ENCODE data around the gene REEP5. TPM values are rescaled to one million over a fixed set of nuclear protein-coding genes. Genes with fewer than 3 reads are reported as not detected.
"Not testable (repeated sequence)": the region's sequence is repeated elsewhere in the genome, so short reads cannot be mapped to it uniquely, and the experiment has no call there.

Gene REEP5
- polyA plus RNA-seq, 1 of the 3 experiments (the other 2 are of a cell fraction) = 124 TPM

- Histone ChIP-seq H4K20me1 (ENCODE audit: insufficient read depth) (peaks cover 20% of the 10 kb centered on the region; the same call in 1 of the 2 replicates), H3K79me2 (ENCODE audit: insufficient read depth) (peaks cover 46% of the 10 kb centered on the region), H3K36me3 (replicated peaks in 1 of 2; ENCODE audit: control insufficient read depth in 1 of 2, insufficient read depth in 2 of 2, low read length in 1 of 2) (peaks cover 35 to 52% of the 10 kb centered on the region in 2 experiments)
- H3K9me2 ChIP-seq; H3K4me2 ChIP-seq; H3K4me1 ChIP-seq (ENCODE audit: control insufficient read depth in 1 of 2, insufficient read depth in 2 of 2, low read depth in 1 of 2, low read length in 1 of 2); H3K27ac ChIP-seq (ENCODE audit: low read depth in 2 of 2, low read length in 1 of 2); H3K4me3 ChIP-seq (ENCODE audit: low read depth in 2 of 2, low read length in 1 of 2); POLR2A ChIA-PET; H3K9me3 ChIP-seq; H3K27me3 ChIP-seq (ENCODE audit: insufficient read depth); H2AFZ ChIP-seq (ENCODE audit: low read depth); DNase-seq; H3F3A ChIP-seq (replicated peaks; ENCODE audit: insufficient read depth); H3K9ac ChIP-seq: not testable (repeated sequence)
- 96% methylated on average over 3 of the region's 3 CpGs for WGBS (ENCODE audit: low lambda C conversion rate)
- CTCF ChIA-PET = interaction anchor here (3.7 kb wide), 1 partner anchor 17 kb away, joined by 17 read pairs; the partner anchor contains the start of gene REEP5
Observed at GRCh38 chr5:112904996-112905395, 17.0 kb downstream of the REEP5 start.

- peaks cover 30% of the 10 kb centered on the region for H3K79me2 ChIP-seq (ENCODE audit: insufficient read depth)
- H3K4me1 ChIP-seq (ENCODE audit: control insufficient read depth in 1 of 2, insufficient read depth in 2 of 2, low read depth in 1 of 2, low read length in 1 of 2) = no peaks in the 10 kb centered on the region; a peak in 1 of 4 replicates
- no peak overlapping the region for H2AFZ ChIP-seq (ENCODE audit: low read depth)
- no peak for DNase-seq
- CTCF ChIA-PET = interaction anchor here (1.0 to 3.7 kb wide), 2 partner anchors 20 to 37 kb away, joined by 3 to 17 read pairs; partner anchors contain the start of gene REEP5
- H3K9me2 ChIP-seq = no peaks in the 10 kb centered on the region
- no peaks in the 10 kb centered on the region for H3K9me3 ChIP-seq
- H3K36me3 ChIP-seq (replicated peaks in 1 of 2; ENCODE audit: control insufficient read depth in 1 of 2, insufficient read depth in 2 of 2, low read length in 1 of 2) = peaks cover 37 to 44% of the 10 kb centered on the region in 2 experiments
- H3K27ac ChIP-seq (ENCODE audit: low read depth in 2 of 2, low read length in 1 of 2) = no peak overlapping the region
- H3K4me2 ChIP-seq = no peak overlapping the region
- H3K4me3 ChIP-seq (ENCODE audit: low read depth in 2 of 2, low read length in 1 of 2) = no peak overlapping the region
- no peak overlapping the region for H3K9ac ChIP-seq
- 98% methylated on average over 3 of the region's 3 CpGs for WGBS (ENCODE audit: low lambda C conversion rate)
- POLR2A ChIA-PET = no interaction called here
- TF ChIP-seq ELF1 (IDR thresholded peaks at IDR 0.05) (no peak), GABPA (IDR thresholded peaks at IDR 0.05; ENCODE audit: low read depth) (no peak), USF2 (IDR thresholded peaks at IDR 0.05; ENCODE audit: borderline replicate concordance, low read depth, low read length) (no peak)
- H3F3A ChIP-seq (replicated peaks; ENCODE audit: insufficient read depth) = no peaks in the 10 kb centered on the region
- H4K20me1 ChIP-seq (ENCODE audit: insufficient read depth) = peaks cover 20% of the 10 kb centered on the region; the same call in 1 of the 2 replicates
- no peaks in the 10 kb centered on the region for H3K27me3 ChIP-seq (ENCODE audit: insufficient read depth)
Observed at GRCh38 chr5:112902561-112902960, 19.5 kb downstream of the REEP5 start.

- POLR2A ChIA-PET = no interaction called here
- Histone ChIP-seq H3K9me2 (no peaks in the 10 kb centered on the region), H3K9me3 (no peaks in the 10 kb centered on the region), H2AFZ (ENCODE audit: low read depth) (no peak overlapping the region), H3F3A (replicated peaks; ENCODE audit: insufficient read depth) (no peaks in the 10 kb centered on the region), H3K36me3 (replicated peaks in 1 of 2; ENCODE audit: control insufficient read depth in 1 of 2, insufficient read depth in 2 of 2, low read length in 1 of 2) (peaks cover 30 to 32% of the 10 kb centered on the region in 2 experiments), H3K9ac (no peak overlapping the region), H3K4me1 (ENCODE audit: control insufficient read depth in 1 of 2, insufficient read depth in 2 of 2, low read depth in 1 of 2, low read length in 1 of 2) (no peaks in the 10 kb centered on the region), H4K20me1 (ENCODE audit: insufficient read depth) (peaks cover 15% of the 10 kb centered on the region), H3K79me2 (ENCODE audit: insufficient read depth) (peaks cover 25% of the 10 kb centered on the region), H3K27me3 (ENCODE audit: insufficient read depth) (no peaks in the 10 kb centered on the region), H3K4me2 (no peak overlapping the region), H3K4me3 (ENCODE audit: low read depth in 2 of 2, low read length in 1 of 2) (no peak overlapping the region), H3K27ac (ENCODE audit: low read depth in 2 of 2, low read length in 1 of 2) (no peak overlapping the region)
- DNase-seq = no peak
- no peak for TF ChIP-seq EZH2phosphoT487 (IDR thresholded peaks at IDR 0.05; ENCODE audit: borderline replicate concordance, low read depth)
- no peak for TF ChIP-seq IRF3 (IDR thresholded peaks at IDR 0.05; ENCODE audit: low read depth, low read length)
- TF ChIP-seq SIN3A (IDR thresholded peaks at IDR 0.05; ENCODE audit: borderline replicate concordance, low read depth, low read length) = no peak
- no peak for TF ChIP-seq RCOR1 (IDR thresholded peaks at IDR 0.05; ENCODE audit: low read length)
- no peak for TF ChIP-seq NRF1 (IDR thresholded peaks at IDR 0.05; ENCODE audit: low read depth, low read length)
- TF ChIP-seq PBX3 (IDR thresholded peaks at IDR 0.05) = no peak
- CTCF ChIA-PET = interaction anchor here (0.8 to 3.4 kb wide), 3 partner anchors 9 to 25 kb away, joined by 3 to 14 read pairs (median 5); partner anchors contain the start of gene REEP5
- 96% methylated on average over 3 of the region's 3 CpGs for WGBS (ENCODE audit: low lambda C conversion rate)
Observed at GRCh38 chr5:112895682-112896081, 26.3 kb downstream of the REEP5 start.

Measured in SK-N-SH (cell line).